Fibroblast of lung (primary cell): Measurements from ENCODE around the gene KCNK4.

Source experiments
- EZH2 ChIP-seq: IDR thresholded peaks from 2 replicates; pipeline ENCODE4 v1.5.1; 2012; ENCODE audit warnings: low read length, control low read depth, mild to moderate bottlenecking; ENCODE audit errors: missing control alignments
- TF ChIP-seq, protein P1 (sequence below), 2 donors: IDR thresholded peaks in 1 of 2; conservative IDR thresholded peaks in 1 of 2; 1 replicate in 1 of 2; 2 replicates in 1 of 2; pipeline ENCODE4 v1.5.1; 2011 to 2012; ENCODE audit warnings: low read length in 2 of 2, control low read depth in 1 of 2, inconsistent platforms in 1 of 2, low read depth in 1 of 2, mild to moderate bottlenecking in 1 of 2

DNA sequence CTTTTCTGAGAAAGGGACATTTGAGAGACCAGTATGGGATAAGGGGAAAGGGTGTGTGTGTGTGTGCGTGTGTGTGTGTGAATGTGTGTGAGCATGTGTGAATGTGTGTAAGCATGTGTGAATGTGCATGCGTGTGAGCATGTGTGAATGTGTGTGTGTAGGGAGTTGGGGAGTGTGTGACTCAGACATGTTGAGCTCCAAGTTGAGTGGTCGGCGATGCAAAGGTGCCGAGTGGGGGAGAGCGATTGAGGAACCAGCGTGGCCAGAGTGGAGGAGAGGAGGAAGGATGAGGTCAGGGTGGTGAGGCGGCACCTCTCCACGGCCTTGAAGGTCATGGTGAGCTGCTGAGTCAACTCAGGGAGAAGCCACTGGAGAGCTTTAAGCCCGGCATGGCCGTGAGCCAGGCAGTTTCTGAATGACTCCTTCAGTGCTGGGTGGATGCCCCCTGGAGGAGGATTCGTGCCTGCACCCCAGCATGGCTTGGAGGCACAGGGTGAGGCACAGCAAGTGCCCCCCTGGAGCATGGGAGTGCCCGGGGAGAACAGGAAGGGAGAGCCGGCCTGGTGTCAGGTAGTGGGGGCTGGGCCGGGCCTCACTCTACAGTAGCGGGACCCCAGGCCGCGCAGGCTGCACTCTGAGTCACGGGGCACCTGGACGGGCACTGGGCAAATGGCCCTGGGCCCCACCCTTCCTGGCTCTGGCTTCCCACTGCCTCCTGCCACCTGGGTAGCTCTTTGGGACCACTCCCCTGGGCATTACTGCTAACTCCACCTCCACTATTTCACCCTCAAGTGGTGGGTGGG lies 40.7 kb downstream of the KCNK4 start:
- TF ChIP-seq, protein P1, sequence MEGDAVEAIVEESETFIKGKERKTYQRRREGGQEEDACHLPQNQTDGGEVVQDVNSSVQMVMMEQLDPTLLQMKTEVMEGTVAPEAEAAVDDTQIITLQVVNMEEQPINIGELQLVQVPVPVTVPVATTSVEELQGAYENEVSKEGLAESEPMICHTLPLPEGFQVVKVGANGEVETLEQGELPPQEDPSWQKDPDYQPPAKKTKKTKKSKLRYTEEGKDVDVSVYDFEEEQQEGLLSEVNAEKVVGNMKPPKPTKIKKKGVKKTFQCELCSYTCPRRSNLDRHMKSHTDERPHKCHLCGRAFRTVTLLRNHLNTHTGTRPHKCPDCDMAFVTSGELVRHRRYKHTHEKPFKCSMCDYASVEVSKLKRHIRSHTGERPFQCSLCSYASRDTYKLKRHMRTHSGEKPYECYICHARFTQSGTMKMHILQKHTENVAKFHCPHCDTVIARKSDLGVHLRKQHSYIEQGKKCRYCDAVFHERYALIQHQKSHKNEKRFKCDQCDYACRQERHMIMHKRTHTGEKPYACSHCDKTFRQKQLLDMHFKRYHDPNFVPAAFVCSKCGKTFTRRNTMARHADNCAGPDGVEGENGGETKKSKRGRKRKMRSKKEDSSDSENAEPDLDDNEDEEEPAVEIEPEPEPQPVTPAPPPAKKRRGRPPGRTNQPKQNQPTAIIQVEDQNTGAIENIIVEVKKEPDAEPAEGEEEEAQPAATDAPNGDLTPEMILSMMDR (conservative IDR thresholded peaks at IDR 0.05 in 1 of 2, IDR thresholded peaks at IDR 0.05 in 1 of 2; ENCODE audit: low read depth in 1 of 2, low read length in 2 of 2), result peak; percentile 57 to 75
- no peak for TF ChIP-seq EZH2
